HG03103 (cell line): ENCODE results near the gene GPNMB.
A peak's percentile ranks its signal among the peaks of the same experiment; 100 is the strongest.

Experiments
- ATAC-seq: cut with Tn5 transposase; IDR thresholded peaks from one replicate; pipeline ENCODE4 v1.9.1; 2021; ENCODE audit warnings: low read depth; ENCODE audit not compliant: unreplicated experiment

The GPNMB gene

GRCh38 chr7:23228412-23228811, 18.2 kb upstream of the GPNMB start:
- ATAC-seq: no peak

DNA sequence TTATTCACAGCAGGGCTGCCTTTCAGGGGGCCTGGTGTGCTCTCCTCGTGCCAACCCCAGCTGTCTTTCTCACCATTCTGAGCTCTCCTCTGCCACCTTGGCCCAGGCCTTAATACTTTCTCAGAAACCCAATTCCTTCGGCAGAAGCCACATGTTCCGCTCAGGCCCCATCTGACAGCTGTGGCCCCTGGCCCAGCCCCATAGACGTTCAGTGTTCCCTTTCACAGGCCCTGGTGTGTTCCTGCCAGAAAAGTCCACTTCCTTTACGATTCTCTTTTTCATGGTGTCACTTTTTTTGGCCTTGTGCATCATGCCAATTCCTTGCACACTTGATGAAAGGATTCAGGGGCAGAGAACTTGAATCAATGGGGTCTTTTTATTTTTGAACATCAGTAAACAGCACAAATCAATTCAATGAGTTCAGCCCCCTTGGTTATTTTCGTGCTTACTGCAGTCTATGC, 15.9 kb upstream of the GPNMB start:
- ATAC-seq: no peak

DNA sequence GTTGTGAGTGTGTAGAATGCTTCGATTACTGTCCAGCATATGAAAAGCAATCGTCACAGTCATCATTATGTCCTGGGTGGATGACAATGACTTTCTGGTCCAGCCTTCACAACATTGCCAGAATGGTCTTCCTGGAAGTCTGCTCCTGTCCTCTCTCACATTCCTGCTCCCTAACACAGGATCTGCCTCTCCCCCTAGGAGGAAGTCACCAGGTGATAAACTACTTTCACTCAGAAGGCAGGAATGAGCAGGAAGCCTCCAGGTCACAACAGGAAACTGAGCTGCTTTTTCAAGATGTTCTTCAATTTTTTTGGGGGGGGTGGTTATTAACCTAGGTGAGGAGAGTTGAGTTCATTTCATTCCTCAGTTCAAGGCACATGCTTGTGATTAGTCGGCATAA, 13.6 kb upstream of the GPNMB start:
- ATAC-seq: no peak

DNA sequence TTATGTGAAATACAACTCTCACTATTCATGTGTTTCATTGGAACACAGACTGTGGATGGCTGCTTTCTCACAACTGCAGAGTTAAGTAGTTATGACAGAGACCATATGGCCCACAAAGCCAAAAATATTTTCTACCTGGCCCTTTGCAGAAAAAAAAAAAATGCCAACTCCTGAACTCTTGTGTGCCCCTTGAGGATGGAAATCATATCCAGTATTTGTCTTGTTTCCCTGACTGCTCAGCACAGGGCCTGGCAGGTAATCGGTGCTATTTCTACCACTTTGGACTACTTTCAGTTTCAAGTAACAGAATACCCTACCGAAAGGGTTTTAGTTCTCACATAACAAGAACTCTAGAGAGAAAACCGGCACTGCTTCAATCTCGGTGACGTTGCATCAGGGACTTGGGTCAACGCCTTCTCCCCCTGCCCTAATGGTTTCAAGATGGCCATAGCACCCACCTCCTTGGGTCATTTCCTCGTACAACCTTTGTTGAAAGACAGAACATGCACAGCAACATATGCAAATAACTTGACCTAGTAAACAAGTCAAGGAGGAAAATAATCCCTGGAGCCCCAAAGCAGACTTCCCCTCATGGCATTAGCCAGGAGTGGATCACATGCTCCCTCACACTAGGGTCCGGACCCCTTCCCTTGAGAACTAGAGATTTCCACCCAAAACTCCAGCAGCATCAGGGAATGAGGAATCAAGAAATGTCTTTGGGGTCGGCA, 11.8 kb upstream of the GPNMB start:
- ATAC-seq: peak; percentile 86

- ATAC-seq: no peak
These were observed 10.8 kb upstream of the GPNMB start for GRCh38 chr7:23235813-23236221.

DNA sequence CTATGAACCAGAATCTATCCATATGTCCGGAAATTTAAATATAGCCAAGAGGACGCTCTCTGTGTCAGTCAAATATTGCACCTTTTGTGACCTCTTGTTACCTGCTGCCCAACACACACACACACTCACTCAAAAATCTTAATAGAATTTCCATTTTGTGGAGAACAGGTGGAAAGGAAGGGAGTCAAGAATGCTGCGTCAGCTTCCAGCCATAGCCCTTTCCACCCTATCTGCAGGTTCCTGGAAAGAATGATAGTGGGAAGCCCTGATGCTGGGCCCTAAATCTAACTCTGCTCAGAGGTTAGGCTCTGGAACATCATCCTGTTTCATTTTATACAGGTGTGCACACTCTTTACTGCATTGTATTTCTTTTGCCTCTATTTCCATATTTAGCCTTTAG, 9.6 kb upstream of the GPNMB start:
- ATAC-seq: no peak

DNA sequence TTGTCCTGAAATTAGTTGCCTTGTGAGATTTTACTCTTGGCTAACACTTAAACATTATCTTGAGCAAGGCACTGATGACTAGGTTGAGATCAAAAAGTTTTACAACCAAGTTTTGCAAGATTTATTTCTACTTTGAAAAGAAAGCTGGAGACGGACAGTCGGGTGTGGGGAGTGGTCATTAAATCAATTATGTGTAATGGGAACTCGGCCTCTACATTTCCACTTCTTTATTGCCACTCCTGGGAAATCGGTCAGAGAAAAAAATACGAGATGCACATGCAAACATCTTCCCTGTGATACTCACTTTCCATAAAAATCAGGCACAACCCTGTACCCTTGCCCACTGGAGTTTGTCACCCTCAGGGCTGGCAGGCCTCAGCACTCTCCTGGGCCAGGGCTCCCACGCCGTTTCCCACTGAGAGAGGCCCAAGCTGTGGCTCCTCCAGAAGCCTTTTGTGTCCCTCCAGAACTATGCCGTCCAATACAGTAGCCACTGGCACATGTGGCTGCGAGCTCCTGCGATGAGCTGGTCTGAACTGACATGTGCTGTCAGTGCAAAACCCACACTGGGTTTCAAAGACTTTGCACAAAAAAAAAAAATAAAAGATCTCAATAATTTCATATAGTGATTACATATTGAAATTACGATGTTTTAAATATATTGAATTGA, 7.5 kb upstream of the GPNMB start:
- no peak for ATAC-seq

GRCh38 chr7:23239698-23240097, 6.9 kb upstream of the GPNMB start:
- ATAC-seq: no peak

DNA sequence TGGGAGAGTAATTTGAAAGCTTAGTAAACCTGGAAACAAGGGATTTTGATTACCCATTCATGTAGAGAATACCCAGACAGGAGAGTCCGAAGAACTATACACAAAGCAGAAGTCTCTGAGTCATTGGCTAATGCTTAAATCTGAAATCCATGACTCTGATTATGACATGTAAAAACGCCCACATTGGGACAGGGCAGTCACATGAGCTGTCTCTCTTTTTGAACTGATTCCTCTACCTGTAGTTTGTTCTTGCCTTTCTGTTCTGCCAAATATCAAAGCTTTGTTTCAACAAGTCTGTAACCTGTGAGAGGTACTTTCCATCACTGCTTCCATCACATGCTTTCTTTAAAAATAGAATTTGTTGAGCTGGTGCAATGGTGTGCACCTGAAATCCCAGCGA, 4.3 kb upstream of the GPNMB start:
- ATAC-seq: no peak

DNA sequence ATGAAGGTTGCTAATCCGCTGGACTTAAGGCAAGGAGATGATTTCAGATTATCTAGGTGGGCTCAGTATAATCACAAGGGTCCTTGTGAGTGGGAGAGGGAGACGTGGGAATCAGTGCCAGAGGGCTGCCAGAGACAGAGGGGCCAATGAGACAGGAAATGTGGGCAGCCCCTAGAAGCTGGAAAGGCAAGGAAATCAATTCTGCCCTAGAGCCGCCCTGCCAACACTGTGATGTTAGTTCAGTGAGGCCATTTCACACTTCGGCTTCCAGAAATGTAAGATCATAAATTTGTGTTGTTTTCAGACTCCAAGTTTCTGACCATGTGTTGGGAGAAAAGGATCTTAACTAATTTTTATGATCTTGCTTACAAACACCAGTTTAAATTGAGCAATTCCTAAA, 3.6 kb upstream of the GPNMB start:
- no peak for ATAC-seq

- ATAC-seq: no peak
These were observed 549 bp downstream of the GPNMB start for GRCh38 chr7:23247046-23247602.

- no peak for ATAC-seq
These were observed 1.2 kb downstream of the GPNMB start for GRCh38 chr7:23247603-23248335.

- ATAC-seq: no peak
These were observed 2.9 kb downstream of the GPNMB start for GRCh38 chr7:23249486-23249885.

GRCh38 chr7:23254051-23254681, 7.6 kb downstream of the GPNMB start:
- ATAC-seq: no peak

DNA sequence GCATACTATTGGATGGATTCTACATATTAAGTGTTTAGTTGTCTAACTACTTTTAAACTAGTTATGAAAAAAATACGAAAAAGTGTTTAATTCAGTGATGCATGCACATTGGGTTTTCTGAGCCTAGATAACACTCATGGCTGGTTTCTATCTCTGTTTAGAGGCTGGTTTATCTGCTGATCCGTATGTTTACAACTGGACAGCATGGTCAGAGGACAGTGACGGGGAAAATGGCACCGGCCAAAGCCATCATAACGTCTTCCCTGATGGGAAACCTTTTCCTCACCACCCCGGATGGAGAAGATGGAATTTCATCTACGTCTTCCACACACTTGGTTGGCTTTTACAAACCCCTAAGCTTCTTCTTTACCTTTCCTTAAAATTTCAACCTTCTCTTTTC, 10.2 kb downstream of the GPNMB start:
- no peak for ATAC-seq

- no peak for ATAC-seq
These were observed 13.8 kb downstream of the GPNMB start for GRCh38 chr7:23260371-23260770.

GRCh38 chr7:23261843-23262452, 15.4 kb downstream of the GPNMB start:
- peak; percentile 67 for ATAC-seq

- ATAC-seq: no peak
These were observed 18.4 kb downstream of the GPNMB start for GRCh38 chr7:23264916-23265458.

DNA sequence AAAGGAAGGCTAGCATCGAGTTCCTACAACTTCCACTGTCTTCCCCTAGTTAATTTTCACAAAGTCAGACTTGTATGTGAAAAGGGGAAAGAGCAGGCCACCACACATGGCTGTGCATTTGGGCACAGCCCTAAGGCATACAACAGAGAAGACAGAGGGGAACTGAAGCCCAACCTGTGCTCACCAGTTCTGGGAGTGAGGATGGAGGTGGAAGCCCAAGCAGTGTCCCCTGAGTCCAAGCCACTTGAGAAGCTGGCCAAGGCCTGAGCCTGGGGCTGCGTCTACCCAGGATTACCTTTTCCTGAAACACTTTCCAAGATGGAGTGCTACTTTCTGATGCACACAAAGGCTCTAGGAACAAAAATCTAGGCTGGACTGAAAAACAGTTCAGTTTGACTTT, 20.3 kb downstream of the GPNMB start:
- ATAC-seq: no peak

GRCh38 chr7:23267357-23267756, 20.8 kb downstream of the GPNMB start:
- no peak for ATAC-seq
